ENCODE measurements around the gene RPL19.

- TF ChIP-seq POLR2A (IDR thresholded peaks at IDR 0.05) = no peak
- TF ChIP-seq CTCF (IDR thresholded peaks at IDR 0.05) = no peak
Measured at GRCh38 chr17:39166437-39167335, 33.4 kb upstream of the RPL19 start.

Data from testis (tissue), 2 donors.